SH-SY5Y (cell line): ENCODE measurements around the gene PSTK.

Experiments used
- GATA2 ChIP-seq: IDR thresholded peaks from 2 replicates; pipeline ENCODE4 v1.6.1; 2011; ENCODE audit warnings: mild to moderate bottlenecking, low read depth, low read length
- GATA3 ChIP-seq: IDR thresholded peaks from 2 replicates; pipeline ENCODE4 v1.6.1; 2011; ENCODE audit warnings: low read depth, mild to moderate bottlenecking, low read length, moderate library complexity

- TF ChIP-seq GATA2 (no peak), GATA3 (no peak)
Measured at GRCh38 chr10:123031124-123031523, 50.9 kb downstream of the PSTK start.
